ENCODE results near the gene B4GALNT2.

B4GALNT2 gene

GRCh38 chr17:49214676-49215360 lies 82.2 kb downstream of the B4GALNT2 start:
- H3K27ac ChIP-seq (ENCODE audit: low read length), result no peak overlapping the region
- H3K4me3 ChIP-seq (ENCODE audit: low read depth in 1 of 2, low read length in 2 of 2), result no peak overlapping the region
- H3K36me3 ChIP-seq (ENCODE audit: control insufficient read depth in 1 of 2, insufficient read depth in 2 of 2, low read length in 2 of 2), result no peaks in the 10 kb centered on the region
- H3K27me3 ChIP-seq (ENCODE audit: low read depth, low read length), result no peaks in the 10 kb centered on the region
- H3K9me3 ChIP-seq (ENCODE audit: control insufficient read depth in 1 of 2, low read length in 2 of 2), result no peaks in the 10 kb centered on the region
- H3K4me1 ChIP-seq (ENCODE audit: control insufficient read depth in 1 of 2, insufficient read depth in 2 of 2, low read length in 2 of 2), result peaks cover 13 to 35% of the 10 kb centered on the region in 2 donors

GRCh38 chr17:49216482-49216881 lies 83.9 kb downstream of the B4GALNT2 start:
- no peak overlapping the region for H3K4me3 ChIP-seq (ENCODE audit: low read depth in 1 of 2, low read length in 2 of 2)

GRCh38 chr17:49216953-49217650 lies 84.5 kb downstream of the B4GALNT2 start:
- H3K4me3 ChIP-seq (ENCODE audit: low read depth in 1 of 2, low read length in 2 of 2), result no peak overlapping the region
- H3K4me1 ChIP-seq (ENCODE audit: control insufficient read depth in 1 of 2, insufficient read depth in 2 of 2, low read length in 2 of 2), result peaks cover 13 to 32% of the 10 kb centered on the region in 2 donors
- H3K9me3 ChIP-seq (ENCODE audit: control insufficient read depth in 1 of 2, low read length in 2 of 2), result no peaks in the 10 kb centered on the region
- H3K27ac ChIP-seq (ENCODE audit: low read length), result no peak overlapping the region
- H3K27me3 ChIP-seq (ENCODE audit: low read depth, low read length), result peaks cover 3% of the 10 kb centered on the region
- no peaks in the 10 kb centered on the region for H3K36me3 ChIP-seq (ENCODE audit: control insufficient read depth in 1 of 2, insufficient read depth in 2 of 2, low read length in 2 of 2)

More at GRCh38 chr17:49216482-49216881, 83.9 kb downstream of the B4GALNT2 start:
- Histone ChIP-seq H3K36me3 (ENCODE audit: control insufficient read depth in 1 of 2, insufficient read depth in 2 of 2, low read length in 2 of 2) (no peaks in the 10 kb centered on the region), H3K9me3 (ENCODE audit: control insufficient read depth in 1 of 2, low read length in 2 of 2) (no peaks in the 10 kb centered on the region), H3K4me1 (ENCODE audit: control insufficient read depth in 1 of 2, insufficient read depth in 2 of 2, low read length in 2 of 2) (peaks cover 13 to 32% of the 10 kb centered on the region in 2 donors), H3K27ac (ENCODE audit: low read length) (no peak overlapping the region), H3K27me3 (ENCODE audit: low read depth, low read length) (peaks cover 3% of the 10 kb centered on the region)

GRCh38 chr17:49217651-49218413 lies 85.3 kb downstream of the B4GALNT2 start:
- peaks cover 3% of the 10 kb centered on the region for H3K27me3 ChIP-seq (ENCODE audit: low read depth, low read length)

GRCh38 chr17:49218941-49219913 lies 86.7 kb downstream of the B4GALNT2 start:
- Histone ChIP-seq H3K27me3 (ENCODE audit: low read depth, low read length) (peaks cover 3% of the 10 kb centered on the region), H3K36me3 (ENCODE audit: control insufficient read depth in 1 of 2, insufficient read depth in 2 of 2, low read length in 2 of 2) (no peaks in the 10 kb centered on the region), H3K9me3 (ENCODE audit: control insufficient read depth in 1 of 2, low read length in 2 of 2) (no peaks in the 10 kb centered on the region), H3K4me1 (ENCODE audit: control insufficient read depth in 1 of 2, insufficient read depth in 2 of 2, low read length in 2 of 2) (peaks cover 13 to 36% of the 10 kb centered on the region in 2 donors), H3K4me3 (ENCODE audit: low read depth in 1 of 2, low read length in 2 of 2) (no peak overlapping the region), H3K27ac (ENCODE audit: low read length) (no peak overlapping the region)

More at GRCh38 chr17:49217651-49218413, 85.3 kb downstream of the B4GALNT2 start:
- no peaks in the 10 kb centered on the region for H3K36me3 ChIP-seq (ENCODE audit: control insufficient read depth in 1 of 2, insufficient read depth in 2 of 2, low read length in 2 of 2)
- H3K4me1 ChIP-seq (ENCODE audit: control insufficient read depth in 1 of 2, insufficient read depth in 2 of 2, low read length in 2 of 2), result peaks cover 13 to 32% of the 10 kb centered on the region in 2 donors
- H3K4me3 ChIP-seq (ENCODE audit: low read depth in 1 of 2, low read length in 2 of 2), result no peak overlapping the region
- H3K9me3 ChIP-seq (ENCODE audit: control insufficient read depth in 1 of 2, low read length in 2 of 2), result no peaks in the 10 kb centered on the region
- peak overlapping the region; percentile 16 for H3K27ac ChIP-seq (ENCODE audit: low read length)

GRCh38 chr17:49219987-49220386 lies 87.4 kb downstream of the B4GALNT2 start:
- Histone ChIP-seq H3K4me3 (ENCODE audit: low read depth in 1 of 2, low read length in 2 of 2) (no peak overlapping the region), H3K27ac (ENCODE audit: low read length) (no peak overlapping the region), H3K4me1 (ENCODE audit: control insufficient read depth in 1 of 2, insufficient read depth in 2 of 2, low read length in 2 of 2) (peaks cover 9 to 31% of the 10 kb centered on the region in 2 donors), H3K27me3 (ENCODE audit: low read depth, low read length) (peaks cover 9% of the 10 kb centered on the region), H3K9me3 (ENCODE audit: control insufficient read depth in 1 of 2, low read length in 2 of 2) (no peaks in the 10 kb centered on the region), H3K36me3 (ENCODE audit: control insufficient read depth in 1 of 2, insufficient read depth in 2 of 2, low read length in 2 of 2) (no peaks in the 10 kb centered on the region)

GRCh38 chr17:49223168-49223516 lies 90.6 kb downstream of the B4GALNT2 start:
- peak overlapping the region in 1 of 2 donors; percentile 39 for H3K4me3 ChIP-seq (ENCODE audit: low read depth in 1 of 2, low read length in 2 of 2)
- H3K4me1 ChIP-seq (ENCODE audit: control insufficient read depth in 1 of 2, insufficient read depth in 2 of 2, low read length in 2 of 2), result peaks cover 4 to 18% of the 10 kb centered on the region in 2 donors
- H3K27me3 ChIP-seq (ENCODE audit: low read depth, low read length), result peaks cover 15% of the 10 kb centered on the region

GRCh38 chr17:49223517-49224197 lies 91.1 kb downstream of the B4GALNT2 start:
- Histone ChIP-seq H3K27ac (ENCODE audit: low read length) (no peak overlapping the region), H3K4me1 (ENCODE audit: control insufficient read depth in 1 of 2, insufficient read depth in 2 of 2, low read length in 2 of 2) (peaks cover 4 to 18% of the 10 kb centered on the region in 2 donors), H3K36me3 (ENCODE audit: control insufficient read depth in 1 of 2, insufficient read depth in 2 of 2, low read length in 2 of 2) (no peaks in the 10 kb centered on the region), H3K4me3 (ENCODE audit: low read depth in 1 of 2, low read length in 2 of 2) (peak overlapping the region in 1 of 2 donors; percentile 39), H3K9me3 (ENCODE audit: control insufficient read depth in 1 of 2, low read length in 2 of 2) (no peaks in the 10 kb centered on the region), H3K27me3 (ENCODE audit: low read depth, low read length) (peaks cover 15% of the 10 kb centered on the region)

More at GRCh38 chr17:49223168-49223516, 90.6 kb downstream of the B4GALNT2 start:
- no peaks in the 10 kb centered on the region for H3K36me3 ChIP-seq (ENCODE audit: control insufficient read depth in 1 of 2, insufficient read depth in 2 of 2, low read length in 2 of 2)
- H3K9me3 ChIP-seq (ENCODE audit: control insufficient read depth in 1 of 2, low read length in 2 of 2), result no peaks in the 10 kb centered on the region
- H3K27ac ChIP-seq (ENCODE audit: low read length), result no peak overlapping the region

GRCh38 chr17:49224198-49224996 lies 91.8 kb downstream of the B4GALNT2 start:
- H3K9me3 ChIP-seq (ENCODE audit: control insufficient read depth in 1 of 2, low read length in 2 of 2), result no peaks in the 10 kb centered on the region
- H3K4me1 ChIP-seq (ENCODE audit: control insufficient read depth in 1 of 2, insufficient read depth in 2 of 2, low read length in 2 of 2), result peaks cover 4 to 16% of the 10 kb centered on the region in 2 donors
- peak overlapping the region in 1 of 2 donors; percentile 39 for H3K4me3 ChIP-seq (ENCODE audit: low read depth in 1 of 2, low read length in 2 of 2)
- H3K27me3 ChIP-seq (ENCODE audit: low read depth, low read length), result peaks cover 16% of the 10 kb centered on the region
- no peaks in the 10 kb centered on the region for H3K36me3 ChIP-seq (ENCODE audit: control insufficient read depth in 1 of 2, insufficient read depth in 2 of 2, low read length in 2 of 2)
- no peak overlapping the region for H3K27ac ChIP-seq (ENCODE audit: low read length)
